Neural progenitor cell (in vitro differentiated cells): ENCODE data around the gene ITPR1. TPM values are rescaled to one million over a fixed set of nuclear protein-coding genes. Genes with fewer than 3 reads are reported as not detected.

Experiments
- DNase-seq: peaks from one replicate; pipeline ENCODE4 v3.0.0-alpha.2; 2016; ENCODE audit warnings: low spot score
- H2AFZ ChIP-seq: fragments of 200-600 bp; sonication (generic); replicated peaks from 2 replicates; pipeline ENCODE4 v1.6.1; 2016; ENCODE audit warnings: antibody characterized with exemption
- H3F3A ChIP-seq: fragments of 200-600 bp; sonication (generic); 2 replicates; pipeline ENCODE4 v1.6.1; 2016; ENCODE audit warnings: antibody characterized with exemption, low read depth
- H3K27ac ChIP-seq: fragments of 200-600 bp; sonication (generic); 2 replicates; pipeline ENCODE4 v1.5.1; 2016; ENCODE audit warnings: mild to moderate bottlenecking
- H3K27me3 ChIP-seq: fragments of 200-600 bp; sonication (generic); 2 replicates; pipeline ENCODE4 v1.6.1; 2016; ENCODE audit warnings: mild to moderate bottlenecking, moderate library complexity
- H3K36me3 ChIP-seq: fragments of 200-600 bp; sonication (generic); 2 replicates; pipeline ENCODE4 v1.5.1; 2016
- H3K4me1 ChIP-seq: fragments of 200-600 bp; sonication (generic); 2 replicates; pipeline ENCODE4 v1.6.1; 2016; ENCODE audit warnings: mixed run types
- H3K4me2 ChIP-seq: fragments of 200-600 bp; sonication (generic); 2 replicates; pipeline ENCODE4 v1.6.1; 2016
- H3K4me3 ChIP-seq: fragments of 200-600 bp; sonication (generic); 2 replicates; pipeline ENCODE4 v1.5.1; 2016
- H3K79me2 ChIP-seq: fragments of 200-600 bp; sonication (generic); 2 replicates; pipeline ENCODE4 v1.6.1; 2016; ENCODE audit warnings: low read depth
- H3K9ac ChIP-seq: fragments of 200-600 bp; sonication (generic); 2 replicates; pipeline ENCODE4 v1.6.1; 2016
- H3K9me3 ChIP-seq: fragments of 200-600 bp; sonication (generic); 2 replicates; pipeline ENCODE4 v1.5.1; 2016; ENCODE audit warnings: low read depth
- H4K20me1 ChIP-seq: fragments of 200-600 bp; sonication (generic); 2 replicates; pipeline ENCODE4 v1.6.1; 2016; ENCODE audit warnings: low read depth
- H3K27ac Mint-ChIP-seq: 3 replicates; pipeline ENCODE4 v1.8.0; 2021; ENCODE audit warnings: mixed read lengths
- H3K27me3 Mint-ChIP-seq: 2 replicates; pipeline ENCODE4 v1.8.0; 2022; ENCODE audit warnings: low read depth, mild to moderate bottlenecking, inconsistent platforms, moderate library complexity, mixed read lengths; ENCODE audit not compliant: insufficient read depth
- H3K36me3 Mint-ChIP-seq: 3 replicates; pipeline ENCODE4 v1.8.0; 2021; ENCODE audit warnings: mixed read lengths
- H3K4me1 Mint-ChIP-seq: 3 replicates; pipeline ENCODE4 v1.8.0; 2021; ENCODE audit warnings: mixed read lengths
- H3K4me3 Mint-ChIP-seq: 3 replicates; pipeline ENCODE4 v1.8.0; 2021; ENCODE audit warnings: mild to moderate bottlenecking, moderate library complexity, mixed read lengths
- H3K9me3 Mint-ChIP-seq: 3 replicates; pipeline ENCODE4 v1.8.0; 2020; ENCODE audit warnings: mixed read lengths
- CTCF ChIP-seq: fragments of 200-600 bp; sonication (generic); IDR thresholded peaks from 2 replicates; pipeline ENCODE4 v1.5.1; 2017; ENCODE audit warnings: antibody characterized with exemption, mild to moderate bottlenecking
- EZH2 ChIP-seq: fragments of 200-600 bp; sonication (generic); IDR thresholded peaks from 2 replicates; pipeline ENCODE4 v1.6.1; 2017; ENCODE audit warnings: antibody characterized with exemption, mild to moderate bottlenecking, moderate library complexity
- EZH2phosphoT487 ChIP-seq: fragments of 200-600 bp; sonication (generic); IDR thresholded peaks from 2 replicates; pipeline ENCODE4 v1.6.1; 2017; ENCODE audit warnings: antibody characterized with exemption
- total RNA-seq: library from RNA; depleted of rRNA; stranded (reverse); fragments of >200 nt; gene quantifications from 2 replicates; pipeline ENCODE4 v1.2.3, GENCODE V29; 2015; ENCODE audit warnings: low replicate concordance

Gene ITPR1
- total RNA-seq, 1 donor from 2014 or later = 5.0 TPM

GRCh38 chr3:4568841-4569240 lies 75.7 kb downstream of the ITPR1 start:
- Mint-ChIP-seq H3K36me3 (no peaks in the 10 kb centered on the region), H3K27ac (no peak overlapping the region), H3K27me3 (peaks cover 2% of the 10 kb centered on the region), H3K9me3 (no peaks in the 10 kb centered on the region), H3K4me3 (no peak overlapping the region), H3K4me1 (peaks cover 8% of the 10 kb centered on the region)
- H3K79me2 ChIP-seq = no peaks in the 10 kb centered on the region
- no peaks in the 10 kb centered on the region for H4K20me1 ChIP-seq
- H3K9ac ChIP-seq = no peak overlapping the region
- no peaks in the 10 kb centered on the region for H3K27me3 ChIP-seq
- H3F3A ChIP-seq = no peaks in the 10 kb centered on the region
- no peak overlapping the region for H3K4me3 ChIP-seq
- no peaks in the 10 kb centered on the region for H3K4me1 ChIP-seq
- no peak overlapping the region for H3K27ac ChIP-seq
- DNase-seq = no peak
- H3K9me3 ChIP-seq = no peaks in the 10 kb centered on the region
- TF ChIP-seq EZH2phosphoT487 = no peak
- TF ChIP-seq CTCF = no peak
- TF ChIP-seq EZH2 = no peak
- no peak overlapping the region for H2AFZ ChIP-seq
- H3K36me3 ChIP-seq = no peaks in the 10 kb centered on the region
- H3K4me2 ChIP-seq = no peak overlapping the region

- Histone ChIP-seq H3K4me1 (no peaks in the 10 kb centered on the region), H3K9me3 (no peaks in the 10 kb centered on the region), H3K9ac (no peak overlapping the region), H2AFZ (no peak overlapping the region), H4K20me1 (no peaks in the 10 kb centered on the region), H3K79me2 (no peaks in the 10 kb centered on the region), H3K4me3 (no peak overlapping the region), H3K27me3 (no peaks in the 10 kb centered on the region), H3K27ac (no peak overlapping the region), H3F3A (no peaks in the 10 kb centered on the region), H3K4me2 (no peak overlapping the region), H3K36me3 (no peaks in the 10 kb centered on the region)
- peaks cover 2% of the 10 kb centered on the region for H3K27me3 Mint-ChIP-seq
- no peaks in the 10 kb centered on the region for H3K9me3 Mint-ChIP-seq
- no peak overlapping the region for H3K4me3 Mint-ChIP-seq
- H3K4me1 Mint-ChIP-seq = peaks cover 4% of the 10 kb centered on the region
- no peak for DNase-seq
- no peak overlapping the region for H3K27ac Mint-ChIP-seq
- H3K36me3 Mint-ChIP-seq = no peaks in the 10 kb centered on the region
- TF ChIP-seq EZH2 (no peak), EZH2phosphoT487 (no peak), CTCF (no peak)
Measured at GRCh38 chr3:4570840-4571621, 77.9 kb downstream of the ITPR1 start.

GRCh38 chr3:4571690-4572334 lies 78.7 kb downstream of the ITPR1 start:
- Mint-ChIP-seq H3K9me3 (no peaks in the 10 kb centered on the region), H3K27me3 (peaks cover 2% of the 10 kb centered on the region), H3K27ac (no peak overlapping the region), H3K4me3 (no peak overlapping the region), H3K4me1 (peaks cover 4% of the 10 kb centered on the region), H3K36me3 (no peaks in the 10 kb centered on the region)
- no peak overlapping the region for H3K4me3 ChIP-seq
- no peaks in the 10 kb centered on the region for H3K9me3 ChIP-seq
- no peak overlapping the region for H3K9ac ChIP-seq
- no peaks in the 10 kb centered on the region for H3K36me3 ChIP-seq
- H3K4me2 ChIP-seq = no peak overlapping the region
- no peaks in the 10 kb centered on the region for H4K20me1 ChIP-seq
- H2AFZ ChIP-seq = no peak overlapping the region
- no peaks in the 10 kb centered on the region for H3K27me3 ChIP-seq
- H3K4me1 ChIP-seq = no peaks in the 10 kb centered on the region
- TF ChIP-seq CTCF = peak; percentile 51
- no peak for TF ChIP-seq EZH2
- TF ChIP-seq EZH2phosphoT487 = no peak
- peak; percentile 32 for DNase-seq
- H3F3A ChIP-seq = no peaks in the 10 kb centered on the region
- no peak overlapping the region for H3K27ac ChIP-seq
- no peaks in the 10 kb centered on the region for H3K79me2 ChIP-seq
